HG02798 (cell line): Measurements from ENCODE around the gene TEX35.

Experiments used
- ATAC-seq: cut with Tn5 transposase; IDR thresholded peaks from one replicate; pipeline ENCODE4 v1.9.1; 2021; ENCODE audit warnings: mild to moderate bottlenecking; ENCODE audit not compliant: unreplicated experiment, poor library complexity

Gene TEX35

DNA sequence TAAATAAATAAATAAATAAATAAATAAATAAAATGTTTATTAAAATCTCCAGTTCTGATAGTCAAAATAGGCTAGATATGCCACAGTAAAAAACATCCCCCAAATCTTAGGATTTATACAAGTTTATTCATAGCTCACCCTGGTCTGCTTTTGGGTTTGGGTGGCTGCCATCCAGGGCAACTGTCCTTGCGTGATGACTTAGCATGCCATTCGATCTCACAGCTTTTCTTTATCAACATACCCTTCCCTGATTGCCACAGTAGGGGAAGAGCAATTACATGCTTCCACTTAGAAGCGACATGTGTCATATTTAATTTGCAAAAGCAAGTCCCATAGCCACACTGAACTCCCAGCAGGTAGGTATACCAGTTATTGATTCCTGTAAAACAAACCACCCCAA is 52.7 kb downstream of the TEX35 start:
- ATAC-seq, result no peak

DNA sequence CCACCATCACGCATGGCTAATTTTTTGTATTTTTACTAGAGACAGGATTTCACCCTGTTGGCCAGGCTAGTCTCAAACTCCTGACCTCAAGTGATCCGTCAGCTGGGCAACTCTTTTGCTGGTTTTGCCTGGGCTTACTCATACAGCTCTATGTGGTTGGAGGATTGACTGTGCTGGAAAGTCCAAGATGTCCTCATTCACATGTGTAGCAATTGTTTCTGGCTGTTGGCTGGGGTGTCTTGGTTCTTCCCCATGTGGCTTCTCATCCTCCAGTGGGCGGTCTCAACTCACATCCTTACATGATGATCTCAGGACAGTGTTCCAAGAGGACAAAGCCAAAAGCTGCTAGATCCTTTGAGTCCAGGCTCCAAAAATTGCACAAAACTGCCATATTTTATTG is 53.3 kb downstream of the TEX35 start:
- ATAC-seq, result peak; percentile 89

DNA sequence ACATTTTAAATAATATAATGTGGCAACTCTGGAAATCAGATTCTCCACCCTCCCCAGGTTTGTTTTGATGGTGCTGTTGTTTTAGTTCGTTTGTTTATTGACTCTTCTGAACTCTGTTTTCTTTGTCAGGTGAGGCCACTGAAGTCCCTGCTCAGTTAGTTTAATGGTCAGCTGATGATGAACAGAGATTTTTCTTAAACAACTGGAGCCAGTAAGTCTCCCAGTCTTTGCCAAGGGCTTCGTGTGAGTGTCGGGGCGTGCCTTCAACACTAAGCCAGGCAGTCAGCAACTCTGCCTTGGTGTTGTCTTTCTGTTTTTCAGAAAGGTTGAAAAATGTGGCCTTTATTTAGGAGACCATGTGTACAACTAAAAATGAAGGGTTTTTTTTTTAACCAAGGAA is 58.9 kb downstream of the TEX35 start:
- no peak for ATAC-seq
